GM12801 (cell line): ENCODE results near the gene NR3C1.

ENCODE experiments used
- TF ChIP-seq, protein P1 (sequence below): IDR thresholded peaks from one replicate; pipeline ENCODE4 v1.5.1; 2011; ENCODE audit warnings: control low read depth; ENCODE audit not compliant: insufficient read length; ENCODE audit errors: extremely low read depth

The NR3C1 gene

DNA sequence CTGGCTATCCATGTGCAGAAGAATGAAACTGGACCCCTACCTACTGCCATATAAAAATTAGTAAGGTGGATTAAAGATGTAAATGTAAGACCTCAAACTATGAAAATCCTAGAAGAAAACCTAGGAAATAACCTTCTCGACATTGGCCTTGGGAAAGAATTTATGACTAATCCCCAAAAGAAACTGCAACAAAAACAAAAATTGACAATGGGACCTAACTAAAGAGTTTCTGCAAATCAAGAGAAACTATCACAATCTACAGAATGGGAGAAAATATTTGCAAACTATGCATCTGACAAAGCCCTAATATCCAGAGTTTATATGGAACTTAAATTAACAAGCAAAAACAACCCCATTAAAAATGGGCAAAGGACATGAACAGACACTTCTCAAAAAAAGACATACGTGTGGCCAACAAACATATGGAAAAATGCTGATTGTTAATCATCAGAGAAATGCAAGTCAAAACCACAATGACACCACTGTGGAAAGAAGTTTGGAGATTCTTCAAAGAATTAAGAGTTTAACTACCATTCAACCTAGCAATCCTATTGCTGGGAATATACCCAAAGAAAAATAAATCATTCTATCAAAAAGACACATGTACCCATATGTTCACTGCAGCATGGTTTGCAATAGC, 98.5 kb downstream of the NR3C1 start:
- TF ChIP-seq, protein P1, sequence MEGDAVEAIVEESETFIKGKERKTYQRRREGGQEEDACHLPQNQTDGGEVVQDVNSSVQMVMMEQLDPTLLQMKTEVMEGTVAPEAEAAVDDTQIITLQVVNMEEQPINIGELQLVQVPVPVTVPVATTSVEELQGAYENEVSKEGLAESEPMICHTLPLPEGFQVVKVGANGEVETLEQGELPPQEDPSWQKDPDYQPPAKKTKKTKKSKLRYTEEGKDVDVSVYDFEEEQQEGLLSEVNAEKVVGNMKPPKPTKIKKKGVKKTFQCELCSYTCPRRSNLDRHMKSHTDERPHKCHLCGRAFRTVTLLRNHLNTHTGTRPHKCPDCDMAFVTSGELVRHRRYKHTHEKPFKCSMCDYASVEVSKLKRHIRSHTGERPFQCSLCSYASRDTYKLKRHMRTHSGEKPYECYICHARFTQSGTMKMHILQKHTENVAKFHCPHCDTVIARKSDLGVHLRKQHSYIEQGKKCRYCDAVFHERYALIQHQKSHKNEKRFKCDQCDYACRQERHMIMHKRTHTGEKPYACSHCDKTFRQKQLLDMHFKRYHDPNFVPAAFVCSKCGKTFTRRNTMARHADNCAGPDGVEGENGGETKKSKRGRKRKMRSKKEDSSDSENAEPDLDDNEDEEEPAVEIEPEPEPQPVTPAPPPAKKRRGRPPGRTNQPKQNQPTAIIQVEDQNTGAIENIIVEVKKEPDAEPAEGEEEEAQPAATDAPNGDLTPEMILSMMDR = no peak

DNA sequence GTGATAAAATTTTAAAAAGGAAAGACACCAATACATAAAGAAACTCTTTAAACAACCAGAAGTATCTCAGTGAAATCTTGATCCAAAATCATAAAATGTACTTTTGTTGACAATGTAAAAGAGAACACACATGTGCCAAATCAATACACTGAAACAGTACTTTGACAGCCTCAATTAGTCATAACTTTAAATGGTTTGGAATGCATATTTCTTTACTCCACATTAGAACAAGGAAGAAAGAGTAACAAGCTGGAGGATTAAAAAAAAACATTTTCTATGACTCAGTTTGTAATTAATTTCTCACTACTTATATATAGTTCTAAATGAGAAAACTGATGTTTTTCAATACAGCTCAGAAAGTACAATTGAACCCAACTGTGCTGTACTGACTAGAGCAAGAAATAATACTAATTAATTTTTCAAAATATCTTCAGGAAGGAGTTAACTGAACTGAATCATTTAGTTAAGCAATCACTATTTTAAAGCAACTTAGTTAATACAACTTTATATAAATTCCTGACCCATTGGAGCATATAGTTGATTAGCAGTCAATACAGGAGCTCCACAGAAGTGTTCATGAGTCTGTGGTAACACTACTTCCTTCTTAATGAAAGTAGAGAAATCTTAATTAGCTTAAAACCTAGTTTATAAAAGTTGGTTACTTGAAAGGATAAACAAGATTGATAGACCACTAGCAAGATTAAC, 101.0 kb downstream of the NR3C1 start:
- TF ChIP-seq, protein P1 = no peak

DNA sequence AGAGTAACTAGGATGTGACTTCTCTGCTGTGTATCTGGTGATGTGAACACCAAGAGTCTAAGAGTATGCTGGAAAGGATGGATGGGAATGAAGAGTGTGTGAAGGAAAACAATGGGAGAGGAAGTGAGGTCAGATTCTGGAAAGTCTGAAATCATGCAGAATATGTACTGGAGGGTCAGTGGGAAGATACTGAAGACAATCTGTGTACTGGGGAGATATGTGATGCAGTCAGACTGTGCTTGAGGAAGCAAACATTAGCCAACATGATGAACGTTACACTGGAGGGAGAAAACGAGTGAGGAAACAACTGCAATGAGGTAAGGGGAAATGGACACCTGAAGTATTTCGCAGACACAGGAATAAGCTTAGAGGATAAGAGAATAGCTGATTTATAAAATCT, 105.7 kb downstream of the NR3C1 start:
- TF ChIP-seq, protein P1 = no peak

DNA sequence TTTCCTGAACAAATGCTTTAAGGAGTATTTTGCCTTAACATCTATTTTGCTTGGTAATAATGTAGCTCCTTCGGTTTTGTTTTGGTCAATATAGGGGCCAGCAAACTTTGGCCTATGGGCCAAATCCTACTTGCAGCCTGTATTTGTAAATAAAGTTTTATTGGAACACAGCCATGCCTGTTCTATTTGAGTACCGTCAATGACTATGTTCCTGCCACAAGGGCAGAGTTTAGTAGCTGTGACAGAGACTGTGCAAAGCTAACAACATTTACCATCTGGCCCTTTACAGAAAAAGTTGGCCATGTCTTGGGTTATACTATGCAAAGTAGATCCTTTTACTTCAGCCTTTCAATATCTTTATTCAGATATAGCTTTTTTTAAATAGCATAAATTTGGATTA, 113.4 kb downstream of the NR3C1 start:
- TF ChIP-seq, protein P1 = no peak

DNA sequence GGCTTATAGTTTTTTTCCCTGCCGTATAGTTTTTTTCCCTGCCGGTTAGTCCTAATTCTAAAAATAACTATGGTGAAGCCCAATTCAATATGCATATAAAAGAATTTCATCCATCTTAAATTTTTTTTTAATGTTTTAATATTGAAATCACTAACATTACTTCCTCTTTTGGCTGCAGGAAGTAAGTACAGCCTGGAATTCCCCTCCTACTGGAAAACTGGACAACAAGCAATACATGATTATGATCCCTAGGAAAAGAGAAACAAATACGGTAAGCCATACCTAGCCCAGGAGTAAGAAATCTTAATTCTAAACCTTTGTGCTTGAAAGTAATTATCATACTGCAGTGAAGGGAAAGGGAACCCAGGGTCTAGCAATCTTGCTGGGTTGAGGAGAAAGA, 119.0 kb downstream of the NR3C1 start:
- TF ChIP-seq, protein P1 = no peak

DNA sequence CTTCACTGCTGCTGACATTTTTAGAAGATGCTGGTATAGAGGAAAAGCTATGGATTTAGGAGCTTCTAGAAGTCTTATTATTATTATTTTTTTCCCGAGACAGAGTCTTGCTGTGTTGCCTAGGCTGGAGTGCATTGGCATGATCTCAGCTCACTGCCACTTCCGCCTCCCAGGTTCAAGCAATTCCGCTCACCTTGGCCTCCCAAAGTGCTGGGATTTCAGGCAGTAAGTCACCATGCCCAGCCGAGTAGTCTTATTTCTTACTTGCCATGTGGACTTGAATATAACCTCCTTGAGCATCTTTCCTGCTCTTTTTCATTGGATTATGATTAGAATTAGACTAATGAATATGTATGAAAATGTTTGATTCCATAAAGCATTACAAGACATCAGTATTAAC, 119.5 kb downstream of the NR3C1 start:
- TF ChIP-seq, protein P1 = no peak

DNA sequence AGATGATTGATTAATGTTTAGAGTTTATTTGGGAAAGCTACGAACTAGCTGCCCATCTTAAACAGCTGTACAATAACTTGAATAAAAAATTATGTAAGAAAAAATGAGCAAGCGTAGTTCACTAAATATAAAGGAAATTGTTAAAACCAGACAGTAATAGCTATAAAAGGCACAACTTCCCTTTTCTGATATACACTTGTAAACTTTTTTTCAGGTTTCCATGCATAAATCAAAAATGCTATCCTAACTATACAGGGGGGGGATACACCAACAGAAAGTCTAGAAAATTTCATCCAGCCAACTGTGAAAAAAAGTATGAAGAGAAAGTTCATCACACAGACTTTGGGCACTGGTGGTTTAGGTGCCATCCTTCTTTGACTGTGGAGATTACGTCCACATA, 122.3 kb downstream of the NR3C1 start:
- TF ChIP-seq, protein P1 = no peak
